PC-3 (cell line): ENCODE results near the gene SLC4A5.

ENCODE experiments used
- CTCF ChIP-seq: fragments of 300-600 bp; sonication (generic); conservative IDR thresholded peaks from 2 replicates; pipeline ENCODE4 v1.5.1; 2017; ENCODE audit warnings: antibody characterized with exemption, low read depth, mild to moderate bottlenecking, low read length
- EZH2phosphoT487 ChIP-seq: fragments of 300-600 bp; sonication (generic); IDR thresholded peaks from 2 replicates; pipeline ENCODE4 v1.6.1; 2018; ENCODE audit warnings: mild to moderate bottlenecking, antibody characterized with exemption, low read length, borderline replicate concordance

- no peak for TF ChIP-seq CTCF
- no peak for TF ChIP-seq EZH2phosphoT487
Observed at GRCh38 chr2:74225698-74226459, 117.3 kb downstream of the SLC4A5 start.
